VCaP (cell line): Measurements from ENCODE around the gene BCL2.

Experiments used
- H3K27ac ChIP-seq: fragments of 450-650 bp; 2 replicates; pipeline ENCODE4 v1.5.1; 2017
- CTCF ChIP-seq: fragments of 450-650 bp; conservative IDR thresholded peaks from 2 replicates; pipeline ENCODE4 v1.5.1; 2017; ENCODE audit warnings: mild to moderate bottlenecking, moderate library complexity

Gene BCL2

DNA sequence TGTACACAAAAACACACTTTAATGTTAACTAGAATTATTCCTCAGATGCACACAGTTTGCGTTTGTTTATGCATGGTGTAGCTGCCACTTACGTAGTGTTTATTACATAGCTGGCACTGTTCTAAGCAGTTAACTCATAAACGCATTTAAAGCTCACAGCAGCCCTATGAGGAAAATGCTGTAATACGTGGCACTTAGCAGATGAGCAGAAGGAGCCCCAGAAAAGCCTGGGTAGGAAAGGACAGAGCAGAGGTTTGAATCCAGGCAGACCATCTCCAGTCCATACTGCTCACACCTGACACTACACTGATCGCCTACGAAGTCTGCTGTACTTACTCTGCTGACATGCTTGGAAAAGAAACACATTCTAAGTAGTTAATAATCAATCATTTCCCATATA lies 66.6 kb downstream of the BCL2 start:
- no peak overlapping the region for H3K27ac ChIP-seq

DNA sequence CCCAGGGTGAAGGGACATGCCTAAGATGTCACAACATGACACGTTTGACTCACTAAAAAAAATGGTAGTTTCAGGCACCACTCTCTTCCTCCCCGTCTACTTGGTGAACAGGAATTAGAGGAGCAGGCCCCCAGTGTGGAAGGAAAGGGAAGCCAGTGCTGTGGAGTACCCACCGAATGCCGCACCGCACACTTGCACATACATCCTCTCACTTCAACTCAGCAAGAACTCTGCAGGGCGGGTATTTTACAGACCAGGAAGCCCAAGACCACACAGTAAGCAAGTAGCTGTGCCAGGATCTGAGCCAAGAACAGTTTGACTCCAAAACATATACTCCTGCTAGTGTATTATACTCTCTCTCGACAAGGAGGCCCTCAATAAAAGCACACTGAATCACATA lies 69.8 kb downstream of the BCL2 start:
- no peak for TF ChIP-seq CTCF
- H3K27ac ChIP-seq: no peak overlapping the region

More for the DNA sequence above, 66.6 kb downstream of the BCL2 start:
- no peak for TF ChIP-seq CTCF

- no peak overlapping the region for H3K27ac ChIP-seq
- TF ChIP-seq CTCF: no peak
Measured at GRCh38 chr18:63247926-63248325, 71.6 kb downstream of the BCL2 start.

DNA sequence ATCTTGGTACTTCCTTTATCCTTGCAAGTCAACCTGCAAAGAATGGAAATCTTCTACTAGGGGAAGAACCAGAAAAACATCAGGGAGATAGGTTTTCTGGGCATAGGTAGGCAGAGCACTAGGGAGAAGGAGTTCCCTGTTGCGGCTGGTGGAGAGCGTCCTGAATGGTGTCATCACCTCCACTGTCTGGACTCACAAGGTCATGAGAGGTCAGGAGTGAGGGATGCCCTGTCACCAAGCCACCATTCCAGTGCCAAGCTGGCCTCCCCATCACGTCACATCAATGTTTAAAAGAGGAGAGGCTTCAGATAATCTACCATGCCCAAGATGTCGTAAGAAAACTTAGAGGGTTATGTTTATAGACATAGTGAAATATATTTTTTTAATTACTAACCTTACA lies 72.1 kb downstream of the BCL2 start:
- TF ChIP-seq CTCF: no peak
- no peak overlapping the region for H3K27ac ChIP-seq

GRCh38 chr18:63245600-63245999 lies 74.0 kb downstream of the BCL2 start:
- no peak for TF ChIP-seq CTCF
- no peak overlapping the region for H3K27ac ChIP-seq

- TF ChIP-seq CTCF: no peak
- H3K27ac ChIP-seq: no peak overlapping the region
Measured at GRCh38 chr18:63244607-63245006, 75.0 kb downstream of the BCL2 start.

GRCh38 chr18:63241760-63242159 lies 77.8 kb downstream of the BCL2 start:
- no peak overlapping the region for H3K27ac ChIP-seq
- TF ChIP-seq CTCF: no peak

DNA sequence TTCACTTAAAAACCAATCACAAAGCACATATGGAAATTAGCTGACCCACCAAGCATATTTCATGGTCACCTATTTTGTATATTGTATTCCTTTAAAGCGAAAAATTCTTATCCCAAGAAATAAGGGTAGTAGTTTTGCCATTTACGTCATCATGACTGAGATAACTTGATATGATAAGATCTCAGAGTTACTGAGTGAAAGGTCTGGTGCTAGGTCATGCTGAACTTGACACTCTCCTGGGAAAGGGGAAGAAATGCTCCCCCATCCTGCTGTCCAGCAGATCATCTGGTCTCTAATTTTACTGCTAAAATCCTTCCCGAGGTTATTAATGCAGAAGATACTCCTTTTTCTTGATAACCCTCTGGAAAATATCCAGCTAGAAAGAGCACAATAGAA lies 78.3 kb downstream of the BCL2 start:
- H3K27ac ChIP-seq: no peak overlapping the region
- no peak for TF ChIP-seq CTCF
